SJSA1 (cell line): ENCODE data around the gene CC2D2A. TPM values are rescaled to one million over a fixed set of nuclear protein-coding genes. Genes with fewer than 3 reads are reported as not detected.

Source experiments
- DNase-seq, 2 experiments: peaks; one replicate each; pipeline ENCODE4 v3.0.0-alpha.2; 2015 to 2020; ENCODE audit warnings: low spot score in 2 of 2, low read depth in 1 of 2
- H3K27ac ChIP-seq: fragments of 250-450 bp; sonication (Bioruptor Pico); 2 replicates; pipeline ENCODE4 v1.5.1; 2020; ENCODE audit warnings: mild to moderate bottlenecking, moderate library complexity
- H3K27me3 ChIP-seq: fragments of 250-450 bp; sonication (Bioruptor Pico); replicated peaks from 2 replicates; pipeline ENCODE4 v1.5.1; 2020; ENCODE audit warnings: mild to moderate bottlenecking, moderate library complexity
- H3K36me3 ChIP-seq: fragments of 250-450 bp; sonication (Bioruptor Pico); 2 replicates; pipeline ENCODE4 v1.5.1; 2020; ENCODE audit warnings: mild to moderate bottlenecking
- H3K4me1 ChIP-seq: fragments of 250-450 bp; sonication (Bioruptor Pico); replicated peaks from 2 replicates; pipeline ENCODE4 v1.6.1; 2021; ENCODE audit warnings: mild to moderate bottlenecking
- H3K4me3 ChIP-seq: fragments of 250-450 bp; sonication (Bioruptor Pico); 2 replicates; pipeline ENCODE4 v1.5.1; 2020; ENCODE audit warnings: mild to moderate bottlenecking
- H3K9me3 ChIP-seq: fragments of 250-450 bp; sonication (Bioruptor Pico); replicated peaks from 2 replicates; pipeline ENCODE4 v1.5.1; 2020; ENCODE audit warnings: mild to moderate bottlenecking
- total RNA-seq: library from RNA; depleted of rRNA; stranded (reverse); fragments of >200 nt; shearing (Covaris generic); gene quantifications from 2 replicates; pipeline ENCODE4 v1.2.3, GENCODE V29; 2014

The CC2D2A gene
- total RNA-seq, 1 experiment from 2014 or later, result 7.7 TPM

DNA sequence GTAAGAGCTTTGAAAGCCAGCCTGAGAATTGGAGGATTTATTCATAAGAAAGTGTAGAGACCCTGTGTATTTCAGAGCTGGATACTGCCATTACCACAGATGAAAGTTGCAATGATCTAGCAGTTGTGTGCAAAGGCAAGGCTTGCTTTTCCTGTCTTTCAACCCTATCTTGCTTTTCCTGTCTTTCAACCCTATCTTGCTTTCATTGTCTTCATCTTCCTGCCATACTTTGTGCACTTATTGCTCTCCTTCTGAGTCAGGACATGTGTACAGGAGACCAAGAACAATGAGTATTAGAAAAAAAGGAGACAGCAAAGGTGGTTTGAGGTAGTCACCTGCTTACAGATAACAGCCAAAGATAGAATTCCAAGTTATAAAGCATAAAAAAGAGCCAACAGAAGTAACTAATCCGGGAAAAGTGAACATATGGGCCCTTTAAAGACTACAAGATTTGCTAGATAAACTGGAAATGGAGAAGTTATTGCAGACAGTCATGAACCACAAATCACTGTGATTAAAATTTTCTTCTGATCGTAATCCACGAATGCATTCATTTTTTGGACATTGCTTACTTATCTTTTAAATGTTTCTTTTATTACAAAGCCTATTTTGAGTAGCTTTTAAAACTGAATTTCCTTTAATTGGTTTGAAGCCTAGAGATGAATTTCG is 24.7 kb upstream of the CC2D2A start:
- Histone ChIP-seq H3K9me3 (no peaks in the 10 kb centered on the region), H3K4me3 (no peak overlapping the region), H3K27me3 (no peaks in the 10 kb centered on the region), H3K4me1 (no peaks in the 10 kb centered on the region), H3K36me3 (no peaks in the 10 kb centered on the region), H3K27ac (no peak overlapping the region)
- DNase-seq, result no peak

DNA sequence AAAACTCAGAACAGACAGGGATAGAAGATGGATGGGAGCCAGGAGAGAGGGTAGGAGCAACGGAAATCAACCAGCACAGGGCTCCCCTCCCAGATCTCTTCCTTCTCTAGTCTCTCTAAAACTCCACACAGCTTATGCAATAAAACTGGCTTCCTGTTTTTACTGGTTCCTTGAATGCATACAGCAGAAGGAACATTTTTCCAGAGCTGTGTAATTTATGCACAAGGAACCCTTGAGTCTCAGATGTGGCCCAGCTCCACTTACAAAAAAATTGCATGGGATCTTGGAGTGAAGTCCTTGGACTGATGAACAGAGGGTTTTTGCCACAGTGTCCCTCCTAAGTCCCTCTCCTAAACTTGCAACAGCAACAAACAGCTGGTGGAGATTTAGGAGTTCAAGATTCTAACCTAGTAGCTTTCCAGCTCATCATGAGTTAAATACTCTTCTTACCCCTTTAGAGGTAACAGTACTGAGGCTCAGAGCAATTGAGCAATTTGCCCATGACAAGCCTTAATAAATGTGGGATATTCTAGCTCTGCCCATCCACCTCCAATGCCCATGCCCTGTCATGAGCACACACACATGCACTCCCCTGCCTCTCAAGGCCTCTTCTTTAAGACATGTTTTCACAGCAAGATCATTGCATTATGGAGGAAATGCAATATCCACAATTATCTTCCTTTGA is 18.4 kb upstream of the CC2D2A start:
- Histone ChIP-seq H3K27me3 (no peaks in the 10 kb centered on the region), H3K27ac (peak overlapping the region; percentile 72), H3K4me3 (no peak overlapping the region), H3K9me3 (no peaks in the 10 kb centered on the region), H3K36me3 (no peaks in the 10 kb centered on the region), H3K4me1 (peaks cover 24% of the 10 kb centered on the region)
- DNase-seq, result no peak

DNA sequence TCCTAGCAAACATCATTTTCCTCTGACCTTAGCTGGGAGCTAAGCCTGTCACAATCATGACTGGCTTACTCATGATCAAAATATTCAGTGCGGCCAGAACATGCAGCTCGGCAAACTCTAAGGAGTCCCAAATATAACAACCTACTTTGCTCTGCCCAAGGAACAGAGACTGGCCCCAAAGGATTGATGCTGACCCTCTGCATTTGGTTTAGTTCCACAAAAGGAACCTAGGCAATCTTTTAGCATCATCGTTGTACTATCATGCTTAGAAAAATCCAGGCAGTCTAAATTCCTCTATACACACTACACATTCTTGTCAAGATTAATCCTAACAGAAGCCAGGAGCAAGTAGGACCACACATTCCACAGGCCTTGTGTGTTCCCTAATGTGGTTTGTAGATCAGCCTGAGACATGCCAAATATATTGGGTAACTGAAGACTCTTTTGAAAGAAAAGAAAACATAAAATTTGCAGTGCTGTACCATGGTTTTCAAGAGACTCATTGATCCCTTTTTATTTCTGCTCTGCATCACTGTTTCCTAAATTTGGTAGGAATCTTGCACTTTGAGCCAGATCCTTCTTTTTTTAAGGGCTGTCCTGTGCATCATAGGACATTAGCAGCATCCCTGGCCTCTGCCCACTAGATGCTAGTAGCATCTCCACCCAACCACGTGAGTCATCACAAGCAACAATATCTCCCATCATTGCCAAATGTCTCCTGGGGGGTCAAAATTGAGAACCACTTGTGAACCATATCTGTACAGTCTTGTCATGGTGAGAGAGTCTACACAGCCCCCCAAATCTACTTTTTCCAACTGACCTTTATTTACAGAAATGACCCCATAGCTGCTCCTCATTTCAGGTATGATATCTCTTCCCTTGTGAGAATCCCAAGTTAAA is 17.6 kb upstream of the CC2D2A start:
- Histone ChIP-seq H3K27me3 (no peaks in the 10 kb centered on the region), H3K9me3 (no peaks in the 10 kb centered on the region), H3K4me3 (no peak overlapping the region), H3K27ac (peak overlapping the region; percentile 72), H3K4me1 (peaks cover 25% of the 10 kb centered on the region), H3K36me3 (no peaks in the 10 kb centered on the region)
- peak; percentile 60 to 87 for DNase-seq

DNA sequence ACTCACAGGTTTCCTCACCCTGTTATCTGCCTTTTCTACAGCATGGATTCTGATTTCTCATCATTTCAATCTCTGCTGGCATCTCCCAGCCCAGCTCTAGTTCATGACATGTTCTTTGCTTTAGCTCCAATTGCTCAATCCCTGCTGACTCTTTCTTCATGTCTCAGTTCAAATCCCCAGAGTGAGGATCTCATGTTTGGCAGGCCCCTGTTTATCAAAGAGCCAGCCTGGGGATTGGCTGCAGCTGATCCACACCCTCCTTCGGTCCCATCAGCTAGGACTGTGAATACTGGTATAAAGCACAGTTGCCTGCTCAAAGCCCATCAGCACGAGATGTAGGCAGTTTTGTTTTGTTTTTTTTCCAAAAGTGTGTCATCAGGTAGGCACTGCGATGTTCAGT is 14.4 kb upstream of the CC2D2A start:
- H3K9me3 ChIP-seq, result no peaks in the 10 kb centered on the region
- H3K36me3 ChIP-seq, result no peaks in the 10 kb centered on the region
- H3K27ac ChIP-seq, result no peak overlapping the region
- DNase-seq, result no peak
- H3K4me1 ChIP-seq, result peaks cover 34% of the 10 kb centered on the region
- no peak overlapping the region for H3K4me3 ChIP-seq
- H3K27me3 ChIP-seq, result no peaks in the 10 kb centered on the region

DNA sequence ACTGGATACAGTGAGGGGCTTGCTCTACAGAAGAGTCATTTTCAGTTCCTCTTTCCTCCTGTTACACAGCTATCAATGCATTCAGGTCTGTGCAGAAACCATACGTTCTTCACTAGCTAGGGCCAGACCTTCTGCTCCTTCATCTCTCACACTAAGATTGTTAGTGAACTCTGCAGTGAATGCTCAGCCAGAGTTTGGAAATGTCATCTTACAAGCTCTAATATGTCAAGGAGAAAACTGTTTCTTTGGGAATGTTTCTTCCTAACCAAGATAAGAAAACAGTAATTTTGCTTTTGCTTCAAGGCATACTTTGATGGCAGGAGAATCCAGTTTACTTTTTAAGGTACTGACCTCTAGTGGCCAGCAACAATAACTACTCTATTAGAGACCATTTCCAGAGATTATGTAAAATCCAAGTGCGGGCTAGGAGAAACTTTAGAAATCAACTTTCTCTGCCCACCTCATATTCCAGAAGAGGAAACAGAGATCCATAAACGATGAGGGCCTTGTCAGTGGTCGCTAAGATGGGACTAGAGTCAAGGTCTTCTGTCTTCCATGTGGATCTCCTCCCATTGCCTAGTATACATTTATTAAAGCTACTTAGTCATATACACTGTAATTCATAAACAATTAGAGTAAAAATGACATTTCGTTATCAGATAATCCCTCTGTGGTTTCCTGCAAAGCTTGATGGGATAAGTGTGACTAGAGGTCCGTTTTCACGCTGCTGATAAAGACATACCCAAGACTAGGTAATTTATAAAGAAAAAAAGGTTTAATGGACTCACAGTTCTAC is 12.1 kb upstream of the CC2D2A start:
- Histone ChIP-seq H3K4me1 (peaks cover 13% of the 10 kb centered on the region), H3K27me3 (no peaks in the 10 kb centered on the region), H3K36me3 (no peaks in the 10 kb centered on the region), H3K4me3 (no peak overlapping the region), H3K9me3 (no peaks in the 10 kb centered on the region), H3K27ac (no peak overlapping the region)
- DNase-seq, result peak in 1 of 2 experiments; percentile 36

DNA sequence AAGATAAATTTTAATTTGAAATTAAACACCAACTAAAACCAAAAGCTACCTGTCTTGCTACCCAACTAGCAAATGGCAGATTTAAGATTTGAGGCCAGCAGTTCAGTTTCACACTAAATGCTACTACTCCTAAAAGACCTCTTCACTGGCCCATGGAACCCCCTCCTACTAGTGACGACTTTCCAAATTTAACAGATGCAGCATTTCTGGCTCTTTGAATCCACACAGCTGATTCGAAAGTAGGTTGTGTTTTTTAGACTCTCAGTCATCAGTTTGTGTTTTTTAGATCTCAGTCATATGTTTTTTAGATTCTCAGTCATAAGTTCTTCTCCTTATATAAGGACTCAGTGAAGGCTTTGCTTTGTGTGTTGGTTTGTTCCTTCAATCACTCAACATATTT is 11.1 kb upstream of the CC2D2A start:
- H3K27ac ChIP-seq, result no peak overlapping the region
- no peaks in the 10 kb centered on the region for H3K27me3 ChIP-seq

DNA sequence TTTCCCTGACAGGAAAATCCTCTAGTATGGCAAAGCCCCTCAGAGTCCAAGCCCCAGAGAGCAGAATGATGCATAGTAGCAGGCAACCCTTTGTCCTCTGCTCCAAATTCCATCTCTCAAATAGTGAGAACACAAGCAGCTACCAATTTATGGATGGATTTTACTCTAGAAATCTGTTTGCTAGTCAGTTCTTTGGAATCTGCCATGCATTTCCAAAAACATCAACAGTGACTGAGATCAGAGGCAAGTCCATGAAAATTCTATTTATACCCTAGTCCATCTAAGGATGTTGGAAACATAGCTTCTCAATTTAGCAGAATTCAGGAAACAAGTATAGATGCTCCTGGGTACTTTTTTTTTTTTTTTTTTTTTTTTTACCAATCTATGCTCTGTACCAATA is 10.0 kb upstream of the CC2D2A start:
- H3K4me1 ChIP-seq, result peaks cover 9% of the 10 kb centered on the region
- no peak overlapping the region for H3K4me3 ChIP-seq
- DNase-seq, result no peak
- H3K9me3 ChIP-seq, result no peaks in the 10 kb centered on the region
- no peaks in the 10 kb centered on the region for H3K27me3 ChIP-seq
- no peak overlapping the region for H3K27ac ChIP-seq
- H3K36me3 ChIP-seq, result no peaks in the 10 kb centered on the region

More for the DNA sequence above, 11.1 kb upstream of the CC2D2A start:
- no peak for DNase-seq
- Histone ChIP-seq H3K36me3 (no peaks in the 10 kb centered on the region), H3K4me1 (peaks cover 9% of the 10 kb centered on the region), H3K4me3 (no peak overlapping the region), H3K9me3 (no peaks in the 10 kb centered on the region)

DNA sequence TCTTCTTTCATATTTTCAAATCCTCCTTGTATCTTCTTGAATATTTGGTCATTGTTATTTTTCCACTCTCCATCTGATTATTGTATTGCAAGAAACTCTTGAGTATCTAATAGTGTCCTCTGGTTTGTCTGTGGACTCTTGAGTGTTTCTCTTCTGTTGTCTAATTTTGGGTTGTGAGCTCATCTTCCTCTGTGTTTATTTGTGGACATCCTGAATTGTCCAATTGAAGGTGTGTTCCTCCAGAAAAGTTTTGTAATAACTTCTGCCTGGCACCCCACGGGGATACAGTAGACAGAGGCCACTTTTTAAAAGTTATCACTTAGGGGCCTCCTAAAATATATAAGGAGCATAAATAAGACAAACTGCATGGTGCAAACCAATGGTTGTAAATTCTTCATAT is 3.1 kb upstream of the CC2D2A start:
- H3K4me1 ChIP-seq, result peaks cover 3% of the 10 kb centered on the region; the same call in 1 of the 2 replicates
- no peaks in the 10 kb centered on the region for H3K27me3 ChIP-seq
- no peaks in the 10 kb centered on the region for H3K9me3 ChIP-seq
- no peak overlapping the region for H3K4me3 ChIP-seq
- H3K27ac ChIP-seq, result no peak overlapping the region
- no peaks in the 10 kb centered on the region for H3K36me3 ChIP-seq
- DNase-seq, result no peak

DNA sequence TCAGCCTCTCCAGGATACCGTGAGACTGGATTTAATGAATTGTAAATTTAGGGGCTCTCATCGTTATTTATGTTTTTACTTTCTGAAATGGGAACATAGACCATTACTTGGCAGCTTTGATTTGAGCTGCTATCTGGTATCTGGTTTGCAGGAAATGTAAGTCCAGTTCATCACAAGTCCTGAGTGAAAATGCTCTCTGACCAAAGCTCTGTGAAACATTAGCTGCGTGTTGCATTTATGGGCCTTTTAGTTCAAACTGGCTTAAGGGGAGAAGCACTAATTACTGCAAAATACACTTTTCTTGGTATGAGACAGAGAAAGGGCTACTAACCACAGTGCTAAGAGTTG is 420 bp downstream of the CC2D2A start:
- peaks cover 3% of the 10 kb centered on the region; the same call in 1 of the 2 replicates for H3K4me1 ChIP-seq
- no peaks in the 10 kb centered on the region for H3K9me3 ChIP-seq
- H3K27me3 ChIP-seq, result no peaks in the 10 kb centered on the region
- DNase-seq, result no peak
- H3K27ac ChIP-seq, result no peak overlapping the region
- H3K4me3 ChIP-seq, result peak overlapping the region; percentile 20; the same call in 1 of the 2 replicates
- H3K36me3 ChIP-seq, result no peaks in the 10 kb centered on the region

DNA sequence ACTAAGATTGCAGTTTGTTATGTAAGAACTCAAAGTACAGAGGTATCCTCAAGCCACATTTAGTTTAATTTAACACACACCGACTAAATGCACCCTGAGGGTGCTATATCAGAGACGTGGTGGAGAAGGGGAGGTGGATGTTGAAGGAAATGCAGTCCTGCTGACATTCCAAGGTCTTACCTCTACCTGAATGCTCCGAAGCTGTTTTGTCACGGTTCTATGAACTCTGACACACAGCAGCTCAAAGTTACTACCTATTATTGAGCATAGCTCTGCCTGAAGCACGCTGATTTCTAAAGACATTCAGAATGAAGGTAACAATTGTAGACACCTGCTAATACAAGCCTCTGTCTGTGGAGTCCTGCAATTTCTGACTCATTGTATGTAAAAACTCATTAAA is 6.7 kb downstream of the CC2D2A start:
- H3K4me3 ChIP-seq, result no peak overlapping the region
- no peak for DNase-seq
- peaks cover 10% of the 10 kb centered on the region; the same call in 1 of the 2 replicates for H3K4me1 ChIP-seq
- H3K36me3 ChIP-seq, result no peaks in the 10 kb centered on the region
- H3K9me3 ChIP-seq, result no peaks in the 10 kb centered on the region
- no peak overlapping the region for H3K27ac ChIP-seq
- H3K27me3 ChIP-seq, result no peaks in the 10 kb centered on the region

DNA sequence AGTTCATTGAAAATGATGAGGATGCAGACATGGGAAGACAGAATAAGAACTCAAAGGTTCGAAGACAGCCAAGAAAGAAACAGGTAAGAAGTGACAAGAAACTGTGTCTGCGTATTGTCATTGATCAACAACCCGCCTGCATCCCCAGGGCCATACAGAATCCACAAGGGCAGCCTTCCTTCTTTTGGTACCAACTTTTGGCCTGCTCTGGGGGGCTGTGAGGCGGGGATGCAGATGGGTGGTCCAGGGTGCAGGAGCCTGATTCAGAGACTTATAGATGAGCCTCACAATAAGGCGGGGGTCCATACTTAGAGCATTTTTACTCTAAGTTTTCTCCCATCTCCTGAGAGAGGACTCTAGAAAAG is 9.0 kb downstream of the CC2D2A start:
- Histone ChIP-seq H3K36me3 (no peaks in the 10 kb centered on the region), H3K27ac (no peak overlapping the region), H3K4me1 (peaks cover 10% of the 10 kb centered on the region; the same call in 1 of the 2 replicates), H3K4me3 (no peak overlapping the region), H3K27me3 (no peaks in the 10 kb centered on the region), H3K9me3 (no peaks in the 10 kb centered on the region)
- no peak for DNase-seq

DNA sequence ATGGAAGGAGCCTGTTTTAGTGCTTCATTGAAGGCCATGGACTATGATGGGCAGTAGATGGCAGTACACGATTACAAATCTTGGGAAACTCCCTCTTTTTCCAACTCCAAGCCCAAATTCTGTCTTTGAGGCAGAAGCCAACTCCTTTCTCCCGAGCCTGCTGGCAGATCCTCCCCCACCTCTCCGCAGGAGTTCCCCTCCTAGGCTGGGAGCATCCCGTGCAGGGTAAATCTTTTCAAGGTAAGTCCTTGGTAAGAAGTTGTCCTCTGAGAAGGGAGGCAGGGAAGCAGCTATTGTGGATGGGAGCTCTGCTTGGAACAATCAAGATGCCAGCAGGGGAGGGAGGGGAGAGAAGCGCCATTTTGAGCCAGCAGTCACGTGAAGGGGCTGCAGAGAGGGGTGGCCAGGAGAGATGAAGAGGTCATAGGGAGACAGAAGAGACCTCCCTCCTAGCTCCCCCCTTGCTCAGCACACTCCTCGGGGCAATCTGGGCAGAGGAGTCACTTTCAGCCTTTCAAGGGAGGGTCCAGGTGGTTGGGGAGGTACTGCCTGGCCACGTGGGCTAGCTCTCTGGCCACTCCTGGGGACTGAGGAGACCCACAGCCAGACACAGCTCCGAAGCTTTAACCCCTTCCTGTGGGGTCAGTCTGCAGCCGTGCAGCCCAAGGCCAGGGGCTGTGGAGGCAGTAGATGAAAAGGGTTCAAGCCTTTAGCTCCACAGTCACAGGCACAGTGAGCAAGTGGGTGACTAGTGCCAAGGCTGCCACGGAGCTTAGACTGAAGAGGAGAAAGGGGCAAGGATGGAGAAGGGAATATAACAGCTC is 9.6 kb downstream of the CC2D2A start:
- Histone ChIP-seq H3K4me1 (peaks cover 10% of the 10 kb centered on the region; the same call in 1 of the 2 replicates), H3K27me3 (no peaks in the 10 kb centered on the region), H3K9me3 (no peaks in the 10 kb centered on the region), H3K27ac (peak overlapping the region; percentile 35; the same call in 1 of the 2 replicates), H3K4me3 (peak overlapping the region; percentile 42), H3K36me3 (no peaks in the 10 kb centered on the region)
- peak; percentile 51 to 74 for DNase-seq

DNA sequence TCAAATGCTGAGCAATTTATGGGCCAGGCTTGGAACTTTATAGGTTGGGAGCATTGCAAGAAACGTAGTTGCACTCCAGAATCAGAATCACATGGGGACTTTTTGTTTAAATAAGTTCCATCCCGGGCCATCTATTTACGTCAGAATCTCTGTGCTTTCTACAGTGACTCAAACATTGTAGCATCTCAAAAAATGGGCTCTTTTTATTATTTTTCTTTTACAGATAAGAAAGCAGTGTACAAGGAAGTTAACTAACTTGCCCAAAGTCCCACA is 10.2 kb downstream of the CC2D2A start:
- DNase-seq, result no peak
- Histone ChIP-seq H3K4me1 (peaks cover 10% of the 10 kb centered on the region; the same call in 1 of the 2 replicates), H3K36me3 (no peaks in the 10 kb centered on the region), H3K9me3 (no peaks in the 10 kb centered on the region), H3K4me3 (peak overlapping the region; percentile 42), H3K27me3 (no peaks in the 10 kb centered on the region), H3K27ac (no peak overlapping the region)
